Activated CD4-positive, CD25-positive, alpha-beta regulatory T cell (primary cell): Measurements from ENCODE around the gene EXD3.

Source experiments
- DNase-seq, 4 experiments: peaks; one replicate each; lab custom pipeline; 2025; lab: John Stamatoyannopoulos, UW

Gene EXD3

DNA sequence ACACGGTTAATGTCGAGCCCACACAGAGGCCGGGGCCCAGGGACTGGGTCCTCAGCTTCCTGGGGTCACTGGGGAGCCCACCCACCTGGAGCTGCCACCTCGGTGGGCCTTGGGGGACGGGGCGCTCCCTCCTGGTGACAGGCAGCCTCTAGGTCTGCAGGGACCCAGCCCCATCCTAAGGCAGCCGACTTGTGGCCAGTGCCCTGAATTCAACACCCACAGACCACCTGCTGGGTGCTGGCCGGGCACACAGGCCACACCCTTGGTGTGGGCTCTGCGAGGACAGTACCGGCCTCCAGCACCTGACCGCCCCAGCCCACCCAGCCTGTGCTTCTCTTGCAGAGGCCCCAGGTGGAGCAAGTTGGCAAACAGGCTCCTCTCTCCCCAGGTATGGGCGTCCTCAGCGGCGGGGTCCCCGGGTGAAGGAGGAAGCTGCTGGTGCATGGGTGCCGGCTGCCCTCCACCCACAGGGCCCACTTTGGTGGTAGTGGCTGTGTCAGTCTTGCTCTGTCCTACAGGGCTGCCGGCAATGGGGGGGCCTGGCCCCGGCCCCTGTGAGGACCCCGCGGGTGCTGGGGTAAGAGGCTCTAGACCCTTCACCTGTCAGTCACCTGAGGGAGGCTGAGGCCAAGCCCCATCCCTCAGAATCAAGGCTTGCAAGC, 9.9 kb upstream of the EXD3 start:
- no peak for DNase-seq

GRCh38 chr9:137431416-137431931, 8.5 kb upstream of the EXD3 start:
- DNase-seq, result no peak

GRCh38 chr9:137430723-137431415, 7.9 kb upstream of the EXD3 start:
- no peak for DNase-seq

DNA sequence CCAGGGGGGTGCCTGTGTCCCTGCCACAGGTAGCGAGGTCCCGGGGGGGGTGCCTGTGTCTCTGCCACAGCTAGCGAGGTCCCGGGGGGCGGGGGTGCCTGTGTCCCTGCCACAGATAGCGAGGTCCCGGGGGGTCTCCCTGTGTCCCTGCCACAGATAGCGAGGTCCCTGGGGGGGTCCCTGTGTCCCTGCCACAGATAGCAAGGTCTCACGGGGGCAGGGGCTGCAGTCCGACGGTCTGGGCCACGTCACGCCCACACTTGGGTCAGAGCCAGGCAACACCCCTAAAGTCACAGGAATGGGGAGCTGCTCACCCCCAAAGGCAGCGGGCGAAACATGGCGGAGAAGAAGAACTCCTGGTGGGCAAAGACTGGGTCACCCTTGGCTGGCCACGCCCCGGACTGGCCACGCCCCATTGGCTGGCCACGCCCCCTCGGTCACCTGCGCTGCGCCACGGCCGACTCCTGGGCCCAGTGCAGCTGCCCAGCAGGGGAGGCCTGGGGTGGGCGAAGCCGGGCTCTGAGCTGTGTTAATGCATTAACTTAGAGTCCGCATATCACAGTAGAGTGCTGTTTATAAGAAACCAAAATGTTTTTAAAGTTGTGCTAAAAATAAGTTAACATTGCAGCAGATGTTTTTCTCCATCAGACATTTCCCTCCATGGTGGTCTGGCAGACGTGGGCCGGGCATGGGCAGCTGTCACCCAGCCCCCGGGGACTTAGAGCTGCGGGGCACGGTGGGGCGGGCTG, 7.2 kb upstream of the EXD3 start:
- DNase-seq, result no peak

GRCh38 chr9:137429546-137429890, 6.6 kb upstream of the EXD3 start:
- DNase-seq, result no peak

DNA sequence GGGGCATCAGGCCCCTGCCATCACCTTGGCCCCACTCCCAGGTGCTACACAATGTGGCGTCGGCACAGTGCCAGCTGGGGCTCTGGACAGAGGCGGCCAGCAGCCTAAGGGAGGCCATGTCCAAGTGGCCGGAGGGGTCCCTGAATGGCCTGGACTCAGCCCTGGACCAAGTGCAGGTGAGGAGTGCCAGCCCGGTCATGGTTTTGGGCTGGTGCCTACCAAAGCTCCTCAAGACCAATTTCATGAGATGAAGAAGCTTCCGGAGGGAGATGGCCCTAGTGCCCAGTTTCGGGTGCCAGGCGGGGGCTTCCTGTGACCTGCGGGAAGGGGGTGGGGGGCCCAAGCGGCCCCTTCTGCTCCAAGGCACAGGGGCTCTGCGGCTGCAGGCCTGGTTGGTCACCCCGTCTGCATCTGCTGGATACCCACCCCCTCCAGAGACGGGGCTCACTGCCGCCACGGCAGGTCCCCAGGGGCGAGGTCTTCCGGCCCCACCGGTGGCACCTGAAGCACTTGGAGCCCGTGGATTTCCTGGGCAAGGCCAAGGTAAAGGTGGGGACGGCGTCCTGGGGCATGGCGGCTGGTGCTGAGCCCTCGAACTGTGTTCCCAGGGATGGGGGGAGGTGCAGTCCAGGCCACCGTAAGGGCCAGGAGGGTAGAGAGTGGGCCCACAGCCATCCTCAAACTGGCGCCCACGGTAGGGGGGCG, 6.0 kb upstream of the EXD3 start:
- no peak for DNase-seq

DNA sequence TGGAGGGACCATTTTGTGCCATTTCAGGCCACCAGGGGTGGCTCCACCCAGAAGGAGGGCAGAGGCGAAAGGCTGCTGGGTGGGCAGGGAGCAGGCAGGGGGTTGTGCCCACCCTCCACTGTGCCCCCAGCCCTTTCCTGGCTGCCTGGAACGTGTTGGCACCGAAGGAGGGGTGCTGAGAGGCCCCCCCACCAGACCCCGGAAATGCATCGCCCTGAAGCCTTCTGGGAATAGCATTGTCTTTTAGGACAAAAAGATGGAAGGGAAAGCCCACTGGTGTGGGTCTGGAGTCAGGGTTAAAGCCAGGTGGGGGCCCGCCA, 5.3 kb upstream of the EXD3 start:
- no peak for DNase-seq

DNA sequence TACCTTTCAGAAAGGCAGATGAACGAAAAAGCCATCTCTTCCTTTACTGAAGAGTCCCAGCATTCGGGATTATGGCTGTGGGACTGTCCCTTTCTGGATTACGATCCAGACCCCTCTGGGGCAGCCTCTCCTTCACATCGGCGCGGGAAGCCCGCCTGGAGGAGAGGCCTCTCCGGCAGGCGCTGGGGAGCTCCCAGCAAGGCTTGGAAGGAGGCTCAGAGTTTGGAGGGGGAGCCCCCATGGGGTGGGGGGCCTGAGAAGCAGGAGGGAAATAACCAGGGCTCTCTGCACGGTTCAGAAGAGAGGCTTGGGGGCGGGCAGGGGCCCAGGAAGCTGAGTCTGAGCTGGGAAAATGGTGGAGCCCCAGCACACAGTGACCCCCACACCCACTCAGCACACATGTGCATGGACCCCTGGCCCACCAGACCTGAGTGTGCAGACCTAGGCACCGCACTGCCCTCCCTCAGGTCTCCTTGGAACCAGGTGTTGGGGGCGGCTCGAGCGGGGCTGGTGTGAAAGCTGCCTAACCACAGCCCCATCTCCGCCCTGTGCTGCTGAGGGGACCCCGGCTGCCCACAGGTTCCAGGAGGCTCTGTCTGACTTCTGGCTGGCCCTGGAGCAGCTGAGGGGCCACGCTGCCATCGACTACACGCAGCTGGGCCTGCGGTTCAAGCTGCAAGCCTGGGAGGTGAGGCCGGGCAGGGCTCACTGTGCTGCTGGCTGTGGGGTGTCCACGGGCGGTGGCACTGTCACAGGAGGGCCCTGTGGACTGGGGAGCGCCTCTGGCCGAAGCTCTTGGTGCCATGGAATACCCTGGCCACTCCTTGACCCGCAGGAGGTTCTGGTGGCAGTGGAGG, 4.7 kb upstream of the EXD3 start:
- DNase-seq, result no peak

DNA sequence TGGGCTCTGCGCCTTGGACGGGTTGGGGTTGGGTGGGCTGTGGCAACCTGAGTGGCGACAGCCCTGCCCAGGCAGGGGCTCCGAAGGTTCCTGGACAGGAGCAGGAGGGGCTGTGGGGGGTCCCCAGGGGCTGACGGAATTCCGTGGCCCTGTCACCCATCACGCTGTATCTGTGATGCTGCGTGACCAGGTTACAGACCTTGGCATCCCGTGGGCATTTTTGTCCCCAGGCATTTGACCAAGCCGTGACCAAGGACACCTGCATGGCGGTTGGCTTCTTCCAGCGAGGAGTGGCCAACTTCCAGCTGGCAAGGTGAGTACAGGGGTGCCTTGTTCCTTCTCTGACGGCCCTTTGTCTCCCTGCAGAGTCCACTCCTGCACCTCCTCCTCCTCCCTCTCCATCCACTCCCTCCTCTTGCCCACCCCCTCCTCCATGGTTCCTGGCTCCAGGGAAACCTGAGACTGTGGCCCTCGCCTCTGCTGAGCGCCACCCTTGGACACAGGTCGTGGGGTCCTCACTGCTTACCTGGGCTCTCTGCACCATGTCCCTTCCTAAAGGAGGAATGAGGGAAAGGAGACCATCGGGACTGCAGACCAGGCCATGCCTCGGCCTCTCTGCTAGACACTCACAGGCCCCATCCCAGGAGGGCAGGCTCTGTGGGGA, 3.2 kb upstream of the EXD3 start:
- no peak for DNase-seq

GRCh38 chr9:137423514-137424291, 741 bp upstream of the EXD3 start:
- no peak for DNase-seq

- no peak for DNase-seq
Measured at GRCh38 chr9:137421838-137422603, 941 bp downstream of the EXD3 start.

DNA sequence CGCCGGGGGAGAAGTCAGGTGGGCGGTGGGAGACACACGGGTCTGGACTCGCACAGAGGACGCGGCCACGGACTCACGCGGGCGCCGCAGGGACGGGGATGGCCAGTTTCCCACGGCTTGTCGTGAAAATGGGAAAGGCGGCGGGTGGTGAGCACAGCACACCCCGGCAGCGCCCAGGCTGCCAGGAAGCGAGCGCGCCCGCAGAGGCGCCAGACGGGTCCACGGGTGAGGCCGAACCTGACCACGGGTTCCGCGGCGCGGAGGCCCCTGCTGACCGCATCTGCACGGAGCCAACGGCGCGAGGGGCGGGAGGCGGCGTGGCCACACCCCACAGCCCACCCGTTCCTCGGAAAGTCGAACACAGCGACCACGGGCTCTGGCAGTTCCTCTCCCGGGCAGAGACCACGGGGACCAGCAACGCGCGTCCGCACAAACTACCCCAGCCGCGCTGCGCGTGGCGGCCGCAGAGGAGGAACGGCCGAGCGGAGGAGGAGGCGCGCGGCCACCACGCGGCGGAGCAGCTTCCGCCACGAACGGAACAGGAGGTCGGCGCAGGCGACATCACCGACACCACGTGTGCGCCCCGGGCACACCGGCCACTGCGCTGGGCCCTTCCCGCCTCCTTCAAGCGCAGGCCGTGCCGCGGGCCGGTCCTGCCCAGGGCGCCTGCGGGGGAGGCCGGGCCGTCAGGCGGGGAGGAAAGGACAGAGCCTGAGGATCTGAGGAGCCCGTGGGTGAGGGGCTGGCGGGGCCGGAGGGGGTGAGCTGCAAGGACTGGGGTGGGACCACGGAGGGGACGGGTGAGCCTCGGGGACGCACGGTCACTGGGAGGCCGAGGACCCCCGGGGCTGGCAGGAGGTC, 5.6 kb downstream of the EXD3 start:
- DNase-seq, result no peak

GRCh38 chr9:137416563-137417151, 6.3 kb downstream of the EXD3 start:
- DNase-seq, result no peak

GRCh38 chr9:137416006-137416562, 6.9 kb downstream of the EXD3 start:
- DNase-seq, result no peak

DNA sequence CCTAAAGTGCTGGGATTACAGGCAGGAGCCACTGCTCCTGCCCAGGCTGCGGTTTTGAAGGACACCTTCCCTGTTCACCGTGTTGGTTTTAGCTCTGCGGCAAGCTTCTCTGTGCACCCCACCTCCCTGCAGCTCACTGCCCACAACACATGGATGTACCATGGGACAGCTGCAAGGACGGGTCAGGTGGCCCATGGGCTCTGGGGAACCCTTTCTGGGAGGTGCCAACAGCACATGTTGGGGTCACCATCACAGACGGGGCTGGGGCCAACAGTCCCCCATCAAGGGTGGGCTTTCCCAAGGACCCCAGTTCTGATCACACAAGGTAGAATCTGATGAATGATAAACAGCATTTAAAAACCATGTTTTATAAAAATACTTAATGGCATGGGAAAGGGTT, 7.5 kb downstream of the EXD3 start:
- no peak for DNase-seq

GRCh38 chr9:137412431-137412830, 10.5 kb downstream of the EXD3 start:
- no peak for DNase-seq

DNA sequence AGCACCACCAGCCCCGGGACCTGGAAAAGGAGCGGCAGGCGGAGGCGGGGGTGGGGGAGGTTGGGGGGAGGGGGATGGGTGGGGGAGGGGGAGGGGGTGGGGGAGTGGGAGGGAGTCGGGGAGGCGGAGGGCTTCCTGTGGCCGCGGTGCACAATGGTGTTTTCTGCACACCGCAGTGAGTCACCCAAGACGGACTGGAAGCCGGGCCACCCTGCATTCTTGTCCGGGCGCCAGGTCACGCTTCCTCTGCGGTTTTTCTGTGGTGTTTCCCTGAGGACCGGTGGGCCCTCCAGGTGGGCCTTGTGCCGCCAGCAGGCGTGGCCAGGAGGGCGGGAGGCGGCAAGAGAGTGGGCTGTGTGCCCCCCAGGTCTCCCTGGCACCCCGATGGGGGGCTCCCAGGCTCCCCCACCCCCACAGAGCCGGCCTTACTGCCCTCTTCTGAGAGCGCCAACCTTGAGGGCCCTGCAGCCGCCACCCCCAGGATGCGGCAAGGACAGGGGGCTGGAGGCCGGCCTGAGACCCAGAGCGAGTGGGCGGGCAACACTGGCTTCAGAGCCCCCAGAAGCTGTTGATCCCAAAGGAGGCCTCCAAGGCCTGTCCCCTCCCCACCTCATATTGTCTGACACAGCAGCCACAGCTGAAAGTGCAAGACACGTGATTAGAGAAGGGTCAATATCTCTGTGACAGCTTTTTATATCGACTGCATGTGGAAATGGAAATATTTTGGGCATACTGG, 11.1 kb downstream of the EXD3 start:
- no peak for DNase-seq
